Hippocampal formation (tissue), 2 donors: Measurements from ENCODE around the gene ANXA1.

Source experiments
- DNase-seq, 2 donors: peaks; one replicate each; lab custom pipeline; 2025; lab: John Stamatoyannopoulos, UW

ANXA1 gene

GRCh38 chr9:73151653-73152542 is at the start of gene ANXA1:
Gene ANXA1, plus strand, starts transcription at chr9:73151865. Its CDS starts 6,671 bp downstream, at chr9:73158536.
- DNase-seq = no peak

DNA sequence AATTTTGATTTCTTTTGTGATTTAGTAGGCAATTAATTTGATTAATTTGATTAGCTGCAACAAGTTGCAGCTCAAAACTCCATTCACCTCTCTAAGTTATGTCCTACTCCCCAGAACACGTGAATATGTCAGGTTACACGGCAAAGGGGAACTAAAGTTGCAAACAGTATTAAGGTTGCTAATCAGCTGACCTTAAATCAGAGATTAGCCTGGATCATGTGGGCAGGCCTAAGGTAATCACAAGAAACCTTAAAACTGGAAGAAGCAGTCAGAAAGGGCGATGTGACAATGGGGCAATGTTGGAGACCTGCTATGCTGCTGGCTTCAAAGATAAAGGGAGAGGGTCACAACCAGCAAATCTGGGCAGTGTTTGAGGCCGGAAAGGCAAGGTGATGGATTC is 47.3 kb upstream of the ANXA1 start:
- DNase-seq = no peak

- no peak for DNase-seq
Observed at GRCh38 chr9:73104921-73105320, 46.7 kb upstream of the ANXA1 start.

DNA sequence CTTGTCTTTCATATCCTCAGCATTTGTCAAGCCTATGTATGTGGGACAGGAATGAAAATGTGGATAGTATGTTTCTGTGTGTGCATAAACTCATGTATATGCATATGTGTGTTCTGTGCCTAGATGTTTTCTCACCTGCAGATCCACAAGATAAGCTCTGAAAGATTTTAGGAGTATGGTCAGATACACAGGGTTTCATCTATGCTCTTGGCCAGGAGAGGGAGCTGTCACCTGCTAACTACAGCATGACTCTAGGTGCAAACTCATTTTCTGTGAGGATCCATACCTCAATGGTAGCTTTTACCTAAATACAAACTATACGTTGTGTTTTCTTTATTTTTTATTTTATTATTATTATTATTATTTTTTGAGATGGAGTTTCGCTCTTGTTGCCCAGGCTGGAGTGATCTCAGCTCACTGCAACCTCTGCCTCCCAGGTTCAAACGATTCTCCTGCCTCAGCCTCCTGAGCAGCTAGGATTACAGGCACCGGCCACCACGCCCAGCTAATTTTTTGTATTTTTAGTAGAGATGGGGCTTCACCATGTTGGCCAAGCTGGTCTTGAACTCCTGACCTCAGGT is 44.1 kb upstream of the ANXA1 start:
- peak; percentile 3 to 6 for DNase-seq

DNA sequence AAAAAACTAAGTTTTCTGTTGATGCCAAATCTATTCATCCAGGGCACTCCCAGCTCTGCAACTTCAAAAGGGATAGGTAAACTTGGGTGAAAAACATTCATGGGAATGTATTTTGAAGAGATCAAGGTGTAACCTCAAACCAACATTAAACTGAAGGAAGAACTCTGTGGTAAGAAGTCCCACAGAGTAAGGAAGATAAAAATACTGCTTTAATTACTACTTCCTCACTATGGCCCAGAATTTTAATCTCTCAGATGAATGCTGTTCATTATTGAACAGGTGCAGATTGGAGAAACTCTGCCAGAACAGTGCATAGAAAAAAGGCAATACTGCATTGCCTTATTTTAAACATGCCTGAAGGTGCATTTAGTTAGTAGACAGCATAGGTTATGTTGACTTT is 37.6 kb upstream of the ANXA1 start:
- DNase-seq = no peak

- no peak for DNase-seq
Observed at GRCh38 chr9:73114958-73115357, 36.7 kb upstream of the ANXA1 start.

GRCh38 chr9:73116031-73116430 is 35.6 kb upstream of the ANXA1 start:
- DNase-seq = no peak

GRCh38 chr9:73116880-73117279 is 34.8 kb upstream of the ANXA1 start:
- DNase-seq = no peak

GRCh38 chr9:73118286-73118685 is 33.4 kb upstream of the ANXA1 start:
- DNase-seq = no peak

DNA sequence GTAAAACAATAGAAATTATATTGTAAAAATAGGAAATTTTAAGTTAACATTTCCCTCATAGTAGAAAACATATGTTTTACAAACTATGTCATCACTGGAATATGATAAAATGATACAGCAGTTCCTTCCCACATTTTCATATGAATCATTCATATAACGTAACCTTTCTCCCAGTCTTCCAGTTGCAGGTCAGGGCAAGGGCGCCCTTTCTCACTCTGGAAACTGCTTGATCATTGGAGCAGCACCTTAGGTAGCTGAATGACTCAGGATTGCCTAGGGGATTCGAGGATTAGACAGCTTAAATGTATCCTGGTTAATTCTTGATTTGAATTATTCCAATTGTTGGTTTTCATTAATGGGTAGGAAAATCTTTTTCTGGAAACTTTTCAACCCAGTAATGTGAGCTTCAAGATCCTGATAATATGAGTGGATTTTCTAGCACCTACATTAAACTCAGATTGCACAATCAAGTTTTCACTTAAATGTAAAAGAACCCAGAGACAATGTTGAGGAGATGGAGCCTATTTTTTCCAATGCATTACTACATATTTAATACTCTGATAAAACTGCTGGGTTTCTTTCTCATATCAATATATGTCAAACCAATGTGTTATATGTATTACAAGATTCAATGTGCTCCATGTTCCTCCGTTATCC is 32.6 kb upstream of the ANXA1 start:
- no peak for DNase-seq

DNA sequence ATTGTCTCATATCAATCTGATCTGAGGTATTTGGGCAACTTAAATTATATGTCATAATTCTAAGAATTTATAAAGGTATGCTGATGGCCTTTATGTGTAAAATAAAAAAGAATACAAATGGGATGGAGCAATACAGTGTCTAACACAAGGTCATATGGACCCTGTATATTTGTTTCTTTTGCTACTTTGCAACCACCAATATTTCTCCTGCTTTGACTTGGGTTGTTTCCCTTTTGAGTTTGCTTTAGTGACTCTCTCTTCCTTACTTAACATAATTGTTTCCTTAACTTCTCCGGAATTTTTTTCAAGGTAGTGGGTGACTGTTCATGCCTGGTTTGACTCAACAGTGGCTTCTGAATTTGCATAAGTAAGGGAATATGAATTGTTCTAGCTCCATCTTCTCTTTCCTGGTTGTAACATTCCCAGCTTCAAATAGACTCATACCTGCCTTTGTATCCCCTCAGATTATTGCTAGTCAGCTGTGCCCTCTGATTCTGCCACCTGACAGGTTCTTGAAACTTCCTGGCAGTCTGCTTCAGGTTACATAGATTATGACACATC is 30.2 kb upstream of the ANXA1 start:
- DNase-seq = no peak

- no peak for DNase-seq
Observed at GRCh38 chr9:73125651-73126050, 26.0 kb upstream of the ANXA1 start.

DNA sequence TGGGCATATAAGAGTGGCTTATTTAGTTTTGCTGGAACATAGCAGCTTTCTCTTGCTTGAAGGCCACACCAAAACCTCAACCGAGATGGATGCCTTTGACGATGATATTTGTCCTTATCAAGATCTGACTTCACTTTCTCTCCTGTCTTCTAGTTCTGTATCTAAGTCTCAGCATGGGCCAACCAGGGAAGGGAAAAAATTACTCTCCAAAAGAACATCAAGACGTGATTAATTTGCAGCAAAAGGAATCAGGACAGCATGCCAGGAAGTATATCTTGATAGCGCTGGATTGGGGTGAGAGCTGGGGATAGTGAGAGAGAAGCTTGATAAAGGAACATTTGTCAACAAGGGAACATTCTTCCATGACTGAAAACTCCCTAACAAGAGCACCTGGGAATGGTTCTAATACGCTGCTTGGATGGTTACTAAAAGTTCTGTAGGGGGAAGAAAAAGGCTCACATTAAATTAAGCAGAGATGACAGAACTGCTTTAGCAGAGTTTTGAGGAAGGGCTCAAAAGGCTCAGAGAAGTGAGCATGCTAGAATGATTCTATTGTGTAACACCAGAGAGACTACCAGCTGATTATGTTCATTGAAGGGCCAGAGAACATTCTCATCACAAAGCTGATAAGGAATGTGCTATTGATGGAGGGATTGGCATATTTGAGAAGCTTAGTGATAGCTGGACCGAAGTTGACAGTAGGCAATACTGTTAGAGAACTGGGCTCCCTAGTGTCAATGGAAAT is 21.6 kb upstream of the ANXA1 start:
- no peak for DNase-seq

DNA sequence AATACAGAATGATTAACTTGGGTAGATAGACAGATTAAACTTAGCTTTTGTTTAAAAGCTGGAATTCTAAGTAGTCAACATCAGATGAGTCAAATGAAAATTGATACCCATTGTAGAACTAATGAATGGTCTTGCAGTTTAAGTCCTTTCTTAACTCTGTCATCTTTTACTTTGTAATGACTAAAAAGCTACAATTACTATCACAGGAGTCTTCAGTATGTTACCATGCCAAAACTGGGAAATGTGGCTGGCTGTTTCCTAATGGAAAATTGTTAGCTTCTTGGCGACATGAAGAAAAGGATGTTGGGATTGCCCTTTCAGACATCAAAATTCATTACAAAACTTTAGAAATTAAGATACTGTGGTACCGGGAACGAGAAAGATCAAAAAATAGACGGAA is 20.2 kb upstream of the ANXA1 start:
- no peak for DNase-seq

GRCh38 chr9:73132034-73132776 is 19.5 kb upstream of the ANXA1 start:
- peak; percentile 12 to 53 for DNase-seq

- no peak for DNase-seq
Observed at GRCh38 chr9:73133022-73133651, 18.5 kb upstream of the ANXA1 start.

- DNase-seq = no peak
Observed at GRCh38 chr9:73133921-73134407, 17.7 kb upstream of the ANXA1 start.

DNA sequence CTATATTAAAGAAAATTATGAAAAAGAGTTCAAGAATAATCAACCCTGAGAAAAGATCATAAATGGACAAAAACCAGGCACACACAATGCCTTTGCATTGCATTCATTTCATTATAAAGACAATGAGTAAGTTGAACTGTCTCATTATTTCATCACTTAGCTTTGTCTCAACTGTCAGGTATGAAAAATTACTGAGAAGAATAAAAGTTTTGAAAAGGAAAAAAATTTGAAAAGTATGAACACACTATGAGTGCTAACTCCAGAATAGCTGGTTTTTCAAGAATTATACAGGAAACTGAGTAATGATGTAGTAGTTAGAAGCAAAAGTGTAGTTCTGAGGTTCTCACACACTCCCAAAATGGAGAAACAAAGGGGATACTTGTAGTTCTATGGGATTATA is 16.3 kb upstream of the ANXA1 start:
- no peak for DNase-seq

GRCh38 chr9:73137286-73137899 is 14.3 kb upstream of the ANXA1 start:
- DNase-seq = no peak

- DNase-seq = no peak
Observed at GRCh38 chr9:73137914-73138313, 13.8 kb upstream of the ANXA1 start.
